ENCODE results near the gene PTPRN2.
"Not testable (repeated sequence)": the region's sequence is repeated elsewhere in the genome, so short reads cannot be mapped to it uniquely, and the experiment has no call there.

Gene PTPRN2

DNA sequence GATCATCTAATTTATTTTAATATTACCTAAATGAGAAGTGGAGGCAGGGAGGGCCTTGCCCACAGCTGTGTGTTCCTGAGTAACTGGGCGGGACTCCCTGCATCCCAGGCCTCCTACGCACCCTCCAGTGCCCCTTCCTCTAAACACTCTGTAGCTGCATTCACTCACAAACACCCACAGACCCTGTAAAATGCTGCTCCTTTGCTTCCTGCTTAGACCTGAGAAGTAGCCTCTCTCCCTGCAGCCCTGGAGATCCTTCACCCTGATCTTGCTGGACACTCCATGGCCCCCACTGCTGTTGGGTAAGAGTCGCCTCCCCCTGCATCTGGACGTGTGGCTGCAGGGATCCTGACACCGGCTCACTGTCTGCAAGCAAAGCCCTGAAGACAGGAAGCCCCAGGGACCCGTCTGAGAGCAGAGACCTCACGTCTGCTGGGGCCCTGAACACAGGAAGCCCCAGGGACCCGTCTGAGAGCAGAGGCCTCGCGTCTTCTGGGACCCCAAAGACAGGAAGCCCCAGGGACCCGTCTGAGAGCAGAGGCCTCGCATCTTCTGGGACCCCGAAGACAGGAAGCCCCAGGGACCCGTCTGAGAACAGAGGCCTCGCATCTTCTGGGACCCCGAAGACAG lies 661.0 kb downstream of the PTPRN2 start:
- no peak for DNase-seq (ENCODE audit: low read depth)

GRCh38 chr7:157926107-157926506 lies 661.5 kb downstream of the PTPRN2 start:
- no peak for DNase-seq (ENCODE audit: low read depth)

DNA sequence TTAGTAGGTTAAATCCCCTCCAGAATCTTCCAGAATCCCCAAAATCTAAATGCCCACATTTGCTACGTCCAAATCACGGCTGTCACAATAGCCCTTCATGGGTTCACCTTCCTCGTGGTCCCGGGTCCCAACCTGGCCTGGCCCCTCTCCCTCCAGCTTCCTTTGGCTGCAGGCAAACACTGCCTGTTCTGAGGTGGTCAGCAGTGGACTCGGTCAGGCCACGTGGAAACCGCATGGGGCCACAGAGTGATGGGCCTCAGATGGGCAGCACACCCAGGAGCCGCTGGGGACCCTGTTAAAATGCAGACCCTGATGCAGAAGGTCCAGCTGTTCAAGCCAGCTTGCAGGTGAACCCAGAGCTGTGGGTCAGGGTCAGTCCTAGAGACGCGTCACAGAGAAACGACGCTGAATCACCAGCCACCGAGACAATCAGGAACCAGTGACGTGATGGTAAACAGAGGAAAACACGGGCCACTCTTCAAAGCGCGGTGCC lies 662.2 kb downstream of the PTPRN2 start:
- no peak for DNase-seq (ENCODE audit: low read depth)

DNA sequence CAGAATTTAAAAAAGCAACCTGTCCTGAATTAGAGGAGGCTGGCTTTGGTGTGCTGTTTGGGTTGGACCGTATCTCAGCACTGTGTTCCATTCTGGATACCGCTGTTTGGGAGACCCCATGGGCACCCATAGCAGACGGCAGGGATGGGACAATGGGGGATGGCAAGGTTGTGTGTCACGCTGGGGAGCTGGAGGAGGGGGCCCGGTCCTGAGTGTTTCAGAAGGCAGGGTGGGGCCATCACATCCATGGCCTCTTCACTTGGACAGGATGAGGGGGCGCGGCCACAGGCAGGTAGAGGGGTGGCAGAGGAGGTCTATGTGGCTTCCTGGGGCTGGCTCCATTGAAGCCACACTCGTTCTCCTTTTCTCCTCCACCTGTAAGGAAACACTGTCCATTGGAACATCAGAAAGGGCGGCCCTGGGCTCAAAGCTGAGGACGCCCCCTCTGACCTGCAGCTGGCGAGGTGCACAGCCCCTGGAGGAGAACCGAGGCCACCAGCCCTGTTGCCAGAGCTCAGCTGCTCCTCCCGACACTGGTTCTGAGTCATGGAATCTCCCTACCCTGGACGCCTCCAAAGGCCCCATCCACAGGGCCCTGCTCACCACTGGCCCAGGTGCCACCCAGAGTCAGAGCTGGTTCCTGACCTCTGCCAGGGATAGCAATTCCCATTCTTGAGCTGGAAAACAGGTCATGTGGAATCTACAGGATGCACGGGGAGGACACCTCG lies 663.6 kb downstream of the PTPRN2 start:
- no peak for DNase-seq (ENCODE audit: low read depth)

GRCh38 chr7:157922576-157922975 lies 665.0 kb downstream of the PTPRN2 start:
- no peak for DNase-seq (ENCODE audit: low read depth)

DNA sequence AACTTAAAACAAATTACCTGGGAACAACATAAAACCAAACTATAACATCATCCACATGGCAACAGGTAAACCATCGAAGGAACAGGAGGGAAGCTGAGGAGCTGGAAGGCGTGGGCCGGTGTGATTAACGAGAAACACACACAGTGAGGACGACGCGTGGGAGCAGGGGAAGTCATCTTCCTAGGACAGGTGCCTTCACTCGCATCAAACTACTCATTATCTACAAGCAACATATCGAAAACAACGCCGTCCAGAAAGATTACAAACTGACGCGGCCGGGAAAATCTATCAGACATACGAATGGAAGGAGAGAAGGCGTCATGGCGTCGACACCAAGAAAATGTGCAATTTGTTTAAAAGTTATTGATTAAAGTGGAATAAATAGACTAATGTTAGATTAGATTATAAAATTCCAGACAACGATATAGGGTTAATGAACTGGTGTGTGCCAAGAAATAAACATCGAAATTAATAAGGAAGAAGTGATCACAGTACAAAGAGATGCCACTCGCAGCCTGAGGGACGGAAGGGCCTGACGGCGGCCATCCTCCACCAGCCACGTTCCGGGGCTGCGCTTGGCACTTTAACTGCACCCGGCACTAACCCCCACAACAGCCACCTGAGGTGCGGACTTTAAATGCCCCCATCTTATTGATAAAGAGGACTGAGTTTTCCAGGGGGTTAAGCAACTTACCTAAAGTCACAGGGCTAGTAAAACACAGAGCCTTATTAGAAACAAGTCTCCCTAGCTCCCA lies 669.1 kb downstream of the PTPRN2 start:
- DNase-seq (ENCODE audit: low read depth) = no peak

DNA sequence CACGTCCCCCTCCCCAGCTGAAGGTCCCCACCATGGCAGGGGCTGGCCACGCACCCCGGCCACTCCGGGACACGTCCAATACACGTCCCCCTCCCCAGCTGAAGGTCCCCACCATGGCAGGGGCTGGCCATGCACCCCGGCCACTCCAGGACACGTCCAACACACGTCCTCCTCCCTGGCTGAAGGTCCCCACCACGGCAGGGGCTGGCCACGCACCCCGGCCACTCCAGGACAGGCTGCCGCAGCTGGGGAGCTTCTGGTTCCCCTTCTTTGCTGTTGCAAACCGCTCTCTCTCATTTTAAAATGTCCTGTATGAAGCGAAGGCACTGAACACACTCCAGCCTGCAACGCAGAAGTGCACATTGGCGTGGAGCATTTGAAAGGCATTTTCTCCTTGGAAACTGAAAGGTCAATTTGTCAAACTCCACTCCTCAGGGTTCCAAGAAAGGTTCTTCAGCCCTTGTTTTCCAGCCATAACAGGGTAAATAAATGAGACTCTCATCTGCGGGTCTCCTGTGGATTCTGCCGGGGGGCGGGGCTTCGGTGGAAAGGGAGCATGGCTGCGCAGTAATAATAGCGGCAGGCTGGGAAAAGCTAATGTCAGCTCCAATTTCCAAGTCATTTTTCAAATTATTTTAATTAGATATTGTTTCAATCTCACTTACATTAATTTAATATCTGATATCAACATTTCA lies 670.5 kb downstream of the PTPRN2 start:
- DNase-seq (ENCODE audit: low read depth) = no peak

DNA sequence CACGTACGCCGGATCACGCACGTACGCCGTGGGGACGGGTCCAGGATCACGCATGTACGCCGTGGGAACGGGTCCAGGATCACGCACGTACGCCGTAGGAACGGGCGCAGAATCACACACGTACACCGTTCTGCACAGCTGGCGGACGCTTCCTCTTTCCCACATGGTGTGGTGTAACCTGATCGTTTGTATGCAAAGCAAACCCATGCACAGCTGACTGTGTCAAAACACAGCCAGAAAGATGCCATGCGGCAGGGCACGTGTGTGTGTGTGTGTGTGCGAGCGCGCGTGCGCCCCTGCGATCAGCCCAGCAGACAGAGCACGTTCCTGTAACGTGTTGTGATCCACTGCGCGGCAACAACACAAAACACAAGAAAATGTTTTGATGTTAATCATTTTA lies 677.2 kb downstream of the PTPRN2 start:
- DNase-seq (ENCODE audit: low read depth) = no peak

- DNase-seq (ENCODE audit: low read depth) = not testable (repeated sequence)
These were observed 677.6 kb downstream of the PTPRN2 start for GRCh38 chr7:157910045-157910444.

DNA sequence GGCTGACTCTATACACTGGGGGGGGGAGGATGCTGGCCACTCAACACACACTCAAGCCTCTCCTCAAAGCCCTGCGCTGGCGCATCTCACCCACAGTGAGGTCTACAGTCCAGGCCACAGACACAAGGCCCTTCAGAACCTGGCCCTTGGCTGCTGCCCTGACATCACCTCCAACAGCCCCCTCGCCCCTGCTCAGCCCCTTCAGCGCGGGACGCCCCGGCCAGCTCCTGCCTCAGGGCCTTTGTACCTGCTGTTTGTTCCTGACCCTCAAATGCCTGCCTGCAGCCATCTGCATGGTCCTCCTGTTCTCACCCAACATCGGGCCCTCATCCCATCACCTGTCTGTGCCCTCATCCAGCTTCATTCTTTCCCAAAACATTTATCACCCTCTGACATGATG lies 678.3 kb downstream of the PTPRN2 start:
- no peak for DNase-seq (ENCODE audit: low read depth)

GRCh38 chr7:157908006-157908782 lies 679.4 kb downstream of the PTPRN2 start:
- DNase-seq (ENCODE audit: low read depth) = no peak

GRCh38 chr7:157907091-157907490 lies 680.5 kb downstream of the PTPRN2 start:
- no peak for DNase-seq (ENCODE audit: low read depth)

- DNase-seq (ENCODE audit: low read depth) = no peak
These were observed 681.0 kb downstream of the PTPRN2 start for GRCh38 chr7:157906583-157906982.

GRCh38 chr7:157905651-157906461 lies 681.8 kb downstream of the PTPRN2 start:
- DNase-seq (ENCODE audit: low read depth) = no peak

- DNase-seq (ENCODE audit: low read depth) = no peak
These were observed 682.6 kb downstream of the PTPRN2 start for GRCh38 chr7:157904866-157905570.

GRCh38 chr7:157904211-157904865 lies 683.3 kb downstream of the PTPRN2 start:
- DNase-seq (ENCODE audit: low read depth) = no peak

GRCh38 chr7:157903710-157904109 lies 683.9 kb downstream of the PTPRN2 start:
- no peak for DNase-seq (ENCODE audit: low read depth)

GRCh38 chr7:157903296-157903695 lies 684.3 kb downstream of the PTPRN2 start:
- DNase-seq (ENCODE audit: low read depth) = no peak

DNA sequence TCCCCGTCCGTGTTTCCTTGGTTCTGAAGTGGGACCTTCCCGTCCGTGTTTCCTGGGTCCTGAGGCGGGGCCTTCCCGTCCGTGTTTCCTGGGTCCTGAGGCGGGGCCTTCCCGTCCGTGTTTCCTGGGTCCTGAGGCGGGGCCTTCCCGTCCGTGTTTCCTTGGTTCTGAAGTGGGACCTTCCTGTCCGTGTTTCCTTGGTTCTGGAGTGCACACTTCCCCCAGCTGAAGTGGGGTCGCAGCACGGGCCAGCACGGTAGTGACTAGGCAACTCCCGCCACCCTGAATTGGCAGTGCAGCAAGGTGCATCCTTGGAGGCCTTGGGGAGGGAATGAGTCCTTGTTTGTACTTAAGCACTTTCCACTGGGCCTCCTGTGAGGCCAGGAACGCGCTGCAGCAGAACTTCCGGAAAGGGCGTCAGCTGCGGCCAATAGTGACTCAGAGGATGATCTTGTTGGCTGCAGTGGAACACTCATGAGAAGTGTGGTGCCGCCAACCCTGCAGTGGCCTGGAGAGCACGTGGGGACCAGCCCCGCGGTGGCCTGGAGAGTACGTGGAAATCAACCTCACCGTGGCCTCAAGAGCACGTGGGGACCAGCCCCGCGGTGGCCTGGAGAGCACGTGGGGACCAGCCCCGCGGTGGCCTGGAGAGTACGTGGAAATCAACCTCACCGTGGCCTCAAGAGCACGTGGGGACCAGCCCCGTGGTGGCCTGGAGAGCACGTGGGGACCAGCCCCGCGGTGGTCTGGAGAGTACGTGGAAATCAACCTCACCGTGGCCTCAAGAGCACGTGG lies 685.6 kb downstream of the PTPRN2 start:
- DNase-seq (ENCODE audit: low read depth) = not testable (repeated sequence)

All from stimulated activated CD4-positive, alpha-beta T cell treated with anti-CD3 and anti-CD28 coated beads, Interleukin-2, amount 100 ng/mL, for 4 hours (primary cell).